ELF-1 (cell line): ENCODE results near the gene NR2F1-AS1.
"Not testable (repeated sequence)": the region's sequence is repeated elsewhere in the genome, so short reads cannot be mapped to it uniquely, and the experiment has no call there.

Source experiments
- DNase-seq: peaks from one replicate; pipeline ENCODE4 v3.0.0-alpha.2; 2016; ENCODE audit warnings: low read depth, low spot score

Gene NR2F1-AS1

DNA sequence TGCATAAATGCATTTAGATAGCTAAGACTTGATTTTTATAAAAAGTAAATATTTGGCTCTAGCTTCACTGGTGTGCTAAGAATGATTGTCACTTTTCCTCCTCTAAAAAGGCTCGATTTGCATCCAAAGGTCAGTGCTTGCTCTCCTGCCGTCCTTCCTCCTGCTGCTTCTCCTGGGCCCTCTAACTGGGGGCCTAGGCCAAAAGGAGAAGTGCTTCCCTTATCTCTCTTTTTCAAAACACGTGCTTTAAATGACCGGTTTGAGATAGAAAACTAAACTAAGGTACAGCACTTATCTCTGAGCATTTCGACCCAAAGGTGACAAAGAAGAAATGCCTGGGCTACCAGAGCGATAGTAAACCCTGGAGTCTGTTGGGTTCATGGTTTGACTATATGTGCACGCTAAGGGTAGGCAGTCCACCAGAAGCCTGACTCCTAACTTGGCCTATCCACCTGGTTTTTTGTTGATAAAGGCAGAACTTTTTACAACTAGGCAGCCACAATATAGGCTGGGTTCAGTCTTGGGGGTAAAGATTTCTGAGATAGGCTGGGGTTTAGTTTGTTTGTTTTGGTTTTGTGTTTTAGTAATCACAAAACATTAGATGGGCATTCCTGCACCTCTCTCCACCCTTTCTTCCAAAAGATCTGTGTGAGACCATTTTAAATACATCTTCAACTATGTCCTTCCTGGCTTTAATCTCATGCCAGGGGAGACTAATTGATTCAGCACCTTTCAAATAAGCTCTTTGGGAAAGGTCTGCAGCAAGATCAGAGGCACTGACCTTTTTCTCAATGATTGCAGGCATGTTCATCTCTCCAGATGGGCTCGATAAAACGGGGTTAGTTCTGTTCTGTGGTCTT, 3.8 kb downstream of the NR2F1-AS1 start:
- DNase-seq, result no peak

GRCh38 chr5:93575461-93576414, 5.3 kb downstream of the NR2F1-AS1 start:
- no peak for DNase-seq

- no peak for DNase-seq
Observed at GRCh38 chr5:93574491-93575305, 6.3 kb downstream of the NR2F1-AS1 start.

- peak; percentile 49 for DNase-seq
Observed at GRCh38 chr5:93573354-93574351, 7.4 kb downstream of the NR2F1-AS1 start.

DNA sequence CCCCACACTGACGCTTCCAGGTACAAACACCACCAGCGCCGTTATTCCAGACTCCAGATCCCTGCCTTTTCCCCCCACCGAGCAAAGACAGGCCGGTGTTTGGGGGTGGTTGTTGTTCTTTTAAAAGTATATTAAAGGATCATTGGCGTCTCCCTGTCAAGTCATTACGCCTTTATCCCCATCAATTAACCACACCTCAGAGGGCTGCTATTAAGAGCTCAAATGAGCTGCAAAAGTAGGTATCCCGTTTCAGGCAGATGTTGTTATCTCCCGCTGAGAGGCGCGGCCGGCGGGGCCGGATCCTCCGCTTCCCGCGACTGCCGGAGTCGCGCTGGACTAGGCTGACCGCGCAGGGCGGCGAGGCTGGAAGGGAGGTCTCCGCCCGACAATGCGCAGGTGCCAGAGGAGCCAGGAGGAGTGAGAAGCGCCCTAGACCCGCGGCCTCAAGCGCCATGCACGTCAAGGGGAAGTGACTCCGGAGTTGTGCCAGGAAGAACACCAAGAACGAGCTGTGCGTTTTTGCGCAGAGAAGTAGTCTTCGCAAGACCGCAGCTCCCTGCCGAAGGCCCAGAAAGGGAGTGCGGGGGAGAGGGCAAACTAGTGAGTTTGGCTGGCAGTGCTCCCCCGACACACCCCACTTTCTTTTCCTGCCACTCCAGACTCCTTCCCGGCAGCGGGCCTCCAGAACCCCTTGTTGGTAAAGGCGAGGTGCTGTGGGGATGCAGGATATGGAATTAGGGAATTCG, 8.2 kb downstream of the NR2F1-AS1 start:
- DNase-seq, result peak; percentile 79

GRCh38 chr5:93572101-93572607, 8.9 kb downstream of the NR2F1-AS1 start:
- peak; percentile 50 for DNase-seq

- DNase-seq, result peak; percentile 49
Observed at GRCh38 chr5:93571114-93571949, 9.7 kb downstream of the NR2F1-AS1 start.

GRCh38 chr5:93570294-93571113, 10.5 kb downstream of the NR2F1-AS1 start:
- DNase-seq, result peak; percentile 56

DNA sequence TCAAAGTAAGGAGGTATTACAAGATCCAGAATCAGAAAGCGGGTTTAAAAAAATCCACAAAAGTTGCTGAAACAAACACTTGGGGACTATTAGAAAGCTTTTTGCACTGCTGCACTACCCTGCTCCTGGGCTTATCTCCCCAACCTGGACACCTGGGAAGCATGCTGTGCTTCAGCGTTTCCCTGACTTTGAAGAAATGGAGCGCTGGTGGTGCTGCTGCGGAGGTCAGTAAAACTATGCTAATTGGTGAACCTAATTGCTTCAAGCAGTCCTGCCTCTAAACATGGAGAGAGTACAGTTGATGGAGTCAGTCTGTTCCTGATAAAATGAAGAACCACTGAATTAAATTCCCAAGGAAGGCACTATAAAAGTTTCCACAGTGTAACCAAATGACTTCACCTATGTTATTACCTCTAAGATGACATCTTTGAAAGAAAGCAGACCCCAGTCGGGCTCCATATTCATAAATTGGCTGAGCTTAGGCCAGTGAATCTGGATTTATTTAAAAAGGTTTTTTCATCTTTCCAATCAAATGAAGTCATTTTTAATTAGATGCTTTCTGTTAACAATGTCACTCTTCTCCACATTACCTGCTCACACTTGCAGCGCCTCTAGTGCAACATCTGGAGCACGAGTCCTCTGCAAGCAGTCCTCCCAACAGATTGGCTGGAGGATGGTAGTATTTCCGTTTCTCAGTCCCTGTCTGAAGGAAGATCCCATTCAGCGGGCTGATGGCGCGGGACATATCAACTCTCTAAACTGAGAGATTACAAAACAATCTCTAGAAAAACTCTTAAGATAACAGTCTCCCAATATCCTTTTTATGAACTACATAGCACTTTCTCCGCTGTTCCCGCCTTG, 11.5 kb downstream of the NR2F1-AS1 start:
- DNase-seq, result peak; percentile 51

DNA sequence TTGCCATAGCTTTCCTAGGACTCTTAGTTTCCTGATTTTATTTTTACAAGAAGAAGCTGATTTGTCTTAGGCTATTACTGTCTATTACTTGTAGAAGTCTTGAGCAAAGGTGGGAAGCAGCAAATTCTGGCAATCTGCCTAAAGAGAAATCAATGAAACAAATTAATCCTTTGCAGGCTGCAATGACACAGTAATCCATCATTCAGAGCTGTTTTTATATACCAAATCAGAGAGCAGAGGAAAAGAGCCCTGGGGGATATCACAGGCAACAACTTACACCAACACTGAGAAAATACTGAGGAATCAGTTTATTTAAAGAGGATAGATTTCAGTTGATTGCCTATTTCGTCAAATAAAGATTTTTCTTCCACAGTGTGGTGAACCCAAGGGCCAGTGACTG, 13.6 kb downstream of the NR2F1-AS1 start:
- no peak for DNase-seq

DNA sequence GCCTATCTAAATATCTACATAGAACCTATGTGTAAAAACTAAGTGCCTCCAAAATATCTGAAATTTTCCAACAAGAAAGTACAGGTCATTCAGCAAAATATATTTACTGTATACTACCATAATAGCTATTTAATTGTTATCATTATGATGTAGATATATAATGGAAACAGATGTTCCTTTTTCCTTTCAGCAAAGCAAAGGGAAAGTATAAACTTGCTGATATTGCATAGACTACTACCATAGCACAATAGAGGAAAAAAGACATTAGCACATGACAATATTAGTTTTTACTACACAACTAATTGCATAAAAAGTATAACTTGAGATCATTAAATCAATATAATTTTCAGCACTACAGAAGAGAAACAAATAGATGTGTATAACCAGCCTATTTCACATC, 14.9 kb downstream of the NR2F1-AS1 start:
- no peak for DNase-seq

DNA sequence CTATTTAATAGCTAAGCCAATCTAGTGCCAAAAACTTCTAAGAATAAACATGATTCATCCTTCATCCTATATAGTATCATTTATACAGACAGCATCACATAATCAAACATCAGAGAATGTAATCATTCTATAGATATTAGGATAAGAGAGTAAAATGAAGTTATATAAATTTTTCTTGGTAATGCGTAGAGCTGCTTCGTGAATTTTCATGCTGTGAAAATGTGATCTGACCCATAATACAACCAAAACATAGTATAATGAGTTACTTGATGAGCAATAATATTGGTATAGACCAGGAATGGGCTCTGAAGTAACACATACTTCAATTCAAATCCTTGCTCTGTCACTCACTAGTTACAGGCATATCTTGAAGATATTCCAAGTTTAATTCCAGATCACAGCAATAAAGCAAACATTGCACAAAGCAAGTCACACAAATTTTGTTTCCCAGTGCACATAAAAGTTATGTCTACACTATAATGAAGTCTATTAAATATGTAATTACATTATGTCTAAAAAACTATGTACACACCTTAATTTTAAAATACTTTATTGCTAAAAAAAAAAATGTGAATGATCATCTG, 23.9 kb downstream of the NR2F1-AS1 start:
- DNase-seq, result no peak

- DNase-seq, result not testable (repeated sequence)
Observed at GRCh38 chr5:93549594-93549993, 31.4 kb downstream of the NR2F1-AS1 start.

- DNase-seq, result no peak
Observed at GRCh38 chr5:93545872-93546271, 35.1 kb downstream of the NR2F1-AS1 start.

GRCh38 chr5:93532370-93532769, 48.6 kb downstream of the NR2F1-AS1 start:
- peak; percentile 2 for DNase-seq

GRCh38 chr5:93521815-93522214, 59.2 kb downstream of the NR2F1-AS1 start:
- not testable (repeated sequence) for DNase-seq
